ENCODE results near the gene AP1M1.
A peak's percentile ranks its signal among the peaks of the same experiment; 100 is the strongest.
"Not testable (repeated sequence)": the region's sequence is repeated elsewhere in the genome, so short reads cannot be mapped to it uniquely, and the experiment has no call there.

AP1M1 gene

DNA sequence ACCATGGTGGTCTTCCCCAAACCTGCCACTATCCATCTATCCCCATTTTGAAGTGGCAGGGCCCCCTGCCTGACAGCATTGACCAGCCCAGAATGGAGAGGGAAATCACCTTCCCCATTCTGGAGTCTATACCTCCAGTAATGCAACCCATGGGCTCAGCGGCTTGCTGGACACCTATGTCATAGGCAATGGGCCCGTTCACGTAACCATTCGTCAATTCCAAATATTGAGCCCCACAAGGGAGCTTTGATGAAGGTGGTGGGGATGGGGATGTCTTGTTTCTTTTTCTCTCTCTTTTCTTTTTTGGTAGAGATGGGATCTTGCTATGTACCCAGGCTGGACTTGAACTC lies 63.1 kb downstream of the AP1M1 start:
- no peak for DNase-seq

DNA sequence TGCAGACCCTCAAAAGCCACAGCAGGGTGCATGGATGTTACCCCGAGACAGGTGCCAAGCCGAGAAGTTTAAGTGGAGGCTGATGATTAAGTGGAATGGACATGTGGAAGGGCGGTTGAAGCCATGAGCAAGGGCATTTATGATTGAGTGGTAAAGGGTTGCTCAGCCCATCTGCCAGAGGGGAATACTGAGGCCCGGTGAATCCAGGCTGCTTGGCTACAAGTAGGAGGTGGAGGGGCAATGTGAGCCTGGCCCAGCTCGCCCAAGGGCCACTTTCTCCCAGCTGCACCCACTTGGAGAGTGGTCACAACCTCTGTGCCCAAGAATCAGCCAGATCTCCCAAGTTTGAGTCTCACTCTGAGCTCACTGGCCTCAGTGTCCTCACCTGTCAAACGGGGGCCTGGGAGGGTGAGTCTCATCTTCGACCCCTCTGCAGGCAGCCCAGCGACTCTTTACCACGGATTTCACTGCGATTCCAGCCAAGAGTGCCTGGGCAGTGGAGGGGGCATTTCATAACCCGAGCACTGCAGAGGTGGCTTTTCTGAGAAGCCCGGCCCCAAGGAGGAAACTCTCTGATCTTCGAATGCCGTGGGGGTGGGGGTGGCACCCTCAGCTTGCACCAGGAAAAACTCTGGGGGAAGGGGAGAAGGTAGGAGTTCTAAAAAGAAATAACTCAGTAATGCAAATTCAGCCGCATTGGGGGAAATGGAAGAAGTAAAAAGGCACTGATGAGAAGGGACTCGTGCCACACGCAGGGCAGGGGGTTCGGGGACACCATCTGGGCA lies 64.1 kb downstream of the AP1M1 start:
- no peak for DNase-seq

DNA sequence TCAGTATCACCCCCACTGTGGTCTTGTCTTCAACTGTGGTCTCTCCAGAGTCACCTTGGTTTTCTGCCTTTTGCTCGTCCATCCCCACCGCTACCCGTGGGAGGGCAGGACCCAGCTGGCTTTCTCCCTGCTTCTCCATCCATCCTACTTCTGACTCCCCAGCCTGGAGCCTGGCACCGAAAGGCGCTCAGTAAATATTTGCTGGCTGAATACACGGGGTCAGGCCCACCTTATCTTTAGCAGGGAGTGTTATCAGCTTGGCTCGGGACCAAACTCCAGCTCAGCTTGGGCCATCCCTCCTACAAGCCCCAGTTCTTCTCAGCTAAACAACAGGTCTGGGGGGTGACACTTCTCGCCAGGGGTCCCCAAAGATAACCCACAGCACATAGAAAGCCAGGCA lies 64.9 kb downstream of the AP1M1 start:
- no peak for DNase-seq

DNA sequence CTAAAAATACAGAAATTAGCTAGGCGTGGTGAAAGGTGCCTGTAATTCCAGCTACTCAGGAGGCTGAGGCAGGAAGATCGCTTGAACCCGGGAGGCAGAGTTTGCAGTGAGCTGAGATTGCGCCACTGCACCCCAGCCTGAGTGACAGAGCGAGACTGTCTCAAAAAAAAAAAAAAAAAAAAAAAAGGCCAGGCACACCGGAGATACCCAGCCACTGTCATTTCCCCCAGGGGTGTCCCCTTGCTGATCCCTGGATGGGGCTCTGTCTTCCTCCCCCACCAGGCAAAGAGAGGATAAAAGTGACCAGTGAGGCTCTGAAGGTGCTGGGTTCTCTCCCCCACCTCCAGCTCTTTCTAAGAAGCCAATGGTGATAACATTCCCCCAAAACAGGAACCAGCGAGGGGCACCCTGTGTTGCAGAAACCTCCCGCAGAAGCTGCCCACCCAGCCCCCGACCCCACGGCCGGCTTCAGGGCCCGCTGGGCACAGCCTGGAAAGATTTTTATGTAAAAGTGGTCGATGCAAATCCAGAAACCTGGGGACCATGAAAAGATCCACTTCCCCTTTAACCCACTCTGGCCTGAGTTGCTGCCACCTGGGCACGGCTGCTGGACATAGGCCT lies 65.5 kb downstream of the AP1M1 start:
- no peak for DNase-seq

DNA sequence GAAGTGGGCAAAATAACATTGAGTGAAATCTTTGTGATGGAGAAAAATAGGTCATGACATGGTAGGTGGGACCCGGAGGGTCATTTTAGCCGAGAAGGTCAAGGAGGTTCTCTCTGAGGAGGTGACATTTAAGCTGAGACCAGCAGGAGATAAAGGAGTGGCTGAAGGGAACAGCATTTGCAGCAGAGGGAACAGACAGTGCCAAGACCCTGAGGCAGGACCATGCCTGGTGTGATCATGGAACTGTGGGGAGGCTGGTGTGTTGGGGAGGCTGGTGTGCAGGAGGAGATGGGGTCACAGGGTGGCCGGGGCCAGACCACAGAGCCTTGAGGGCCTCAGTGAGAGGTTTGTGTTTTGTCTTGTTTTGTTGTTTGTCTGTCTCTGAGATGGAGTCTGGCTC lies 67.5 kb downstream of the AP1M1 start:
- DNase-seq, result no peak

DNA sequence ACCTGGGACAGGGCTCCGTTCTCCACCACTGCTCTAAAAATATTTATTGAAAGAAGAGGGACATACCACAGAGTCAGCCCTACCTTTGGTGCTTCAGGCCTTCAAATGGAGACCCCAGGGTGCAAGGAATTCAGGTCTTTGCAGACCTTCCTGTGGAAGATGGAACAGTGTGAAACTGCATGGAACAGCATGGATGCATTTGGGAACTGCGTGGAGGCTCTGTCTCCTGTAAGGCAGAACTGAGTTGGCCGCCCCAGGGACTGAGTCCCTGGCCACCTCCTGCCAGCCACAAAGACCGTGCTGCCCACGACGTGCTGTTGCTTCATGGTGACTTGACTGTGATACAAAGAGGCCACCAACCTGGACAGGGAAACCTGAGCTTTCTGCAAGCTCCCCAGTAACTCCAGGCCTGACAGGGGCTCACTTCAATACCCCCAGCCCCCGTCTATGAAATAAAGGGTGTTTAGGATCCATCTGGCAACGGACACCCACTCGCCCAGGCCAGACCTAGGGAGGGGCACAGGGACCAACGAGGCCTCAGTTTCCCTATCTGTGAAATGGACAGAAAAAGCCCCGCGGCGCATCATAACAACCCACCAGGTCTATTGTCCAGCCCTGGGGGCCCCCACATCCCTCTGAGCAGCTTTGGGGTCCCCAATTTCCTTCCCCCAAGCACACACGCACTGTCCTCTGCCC lies 68.3 kb downstream of the AP1M1 start:
- DNase-seq, result no peak

DNA sequence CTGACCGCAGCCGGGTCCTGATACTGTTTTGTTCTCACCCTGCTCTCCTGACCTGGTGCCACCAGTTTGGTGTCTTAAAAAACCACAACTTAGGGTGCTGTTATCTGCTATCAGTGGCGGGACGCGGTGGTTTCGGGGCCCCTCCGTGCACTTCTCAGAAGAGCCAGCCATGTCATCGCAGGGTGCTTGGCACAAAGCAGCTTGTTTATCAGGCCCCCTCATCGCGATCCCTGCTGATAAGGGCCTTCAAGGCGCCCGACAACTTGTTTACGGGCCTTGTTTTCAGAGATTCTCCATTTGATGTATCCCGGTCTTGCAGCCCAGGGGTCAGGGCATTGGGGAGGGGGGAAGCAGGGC lies 68.9 kb downstream of the AP1M1 start:
- DNase-seq, result no peak

DNA sequence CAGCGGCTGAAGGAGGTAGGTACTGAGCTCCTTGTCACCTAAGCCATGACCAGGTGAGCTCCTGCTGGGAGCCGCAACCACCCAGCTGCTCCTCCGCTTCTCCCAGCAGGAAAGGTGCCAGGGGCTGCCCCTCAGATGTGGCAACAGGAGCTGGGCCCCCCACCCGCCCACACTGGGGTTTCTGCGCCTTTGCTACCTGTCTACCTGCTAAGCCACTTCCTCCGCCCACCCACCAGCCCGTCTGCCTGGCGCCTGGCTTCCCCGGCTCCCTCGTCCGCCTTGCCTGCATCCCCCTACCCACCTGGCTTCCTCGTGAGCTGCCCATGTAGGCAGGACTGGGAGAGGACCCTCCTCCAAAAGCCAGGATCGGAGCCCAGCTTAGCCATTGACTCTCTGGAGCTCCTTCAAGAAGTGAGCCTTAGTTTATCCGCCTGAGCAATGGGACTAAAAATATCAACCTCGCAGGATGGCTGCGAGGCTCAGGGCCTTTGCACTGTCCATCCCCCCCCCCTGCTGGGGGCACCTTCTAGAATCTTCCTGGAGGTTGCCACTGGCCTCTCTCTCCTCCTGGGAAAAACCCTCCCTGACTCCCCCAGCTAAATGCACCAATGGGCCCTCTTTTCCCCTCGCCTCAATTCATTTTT lies 71.1 kb downstream of the AP1M1 start:
- DNase-seq, result no peak

DNA sequence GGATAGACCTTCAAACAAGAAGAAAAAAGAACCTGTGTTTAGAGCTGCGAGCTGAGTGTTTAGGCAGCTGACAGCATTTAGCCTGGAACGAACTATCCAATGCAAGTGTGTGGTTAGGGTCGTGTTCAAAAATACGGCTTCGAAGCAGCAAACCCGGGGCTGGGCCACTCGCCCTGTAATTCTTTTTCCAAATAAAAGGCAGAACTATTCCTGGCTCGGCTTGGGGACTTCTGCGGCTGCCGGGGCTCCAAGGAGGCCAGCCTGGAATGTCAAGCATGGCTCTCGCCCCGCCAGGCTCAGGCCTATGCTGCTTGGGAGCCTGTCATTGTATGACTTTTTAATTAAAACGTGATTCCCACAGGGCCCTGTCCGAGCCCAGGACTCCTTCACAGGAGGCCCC lies 75.2 kb downstream of the AP1M1 start:
- DNase-seq, result peak in 26 of 51 donors; percentile 2 to 73 (median 26)

DNA sequence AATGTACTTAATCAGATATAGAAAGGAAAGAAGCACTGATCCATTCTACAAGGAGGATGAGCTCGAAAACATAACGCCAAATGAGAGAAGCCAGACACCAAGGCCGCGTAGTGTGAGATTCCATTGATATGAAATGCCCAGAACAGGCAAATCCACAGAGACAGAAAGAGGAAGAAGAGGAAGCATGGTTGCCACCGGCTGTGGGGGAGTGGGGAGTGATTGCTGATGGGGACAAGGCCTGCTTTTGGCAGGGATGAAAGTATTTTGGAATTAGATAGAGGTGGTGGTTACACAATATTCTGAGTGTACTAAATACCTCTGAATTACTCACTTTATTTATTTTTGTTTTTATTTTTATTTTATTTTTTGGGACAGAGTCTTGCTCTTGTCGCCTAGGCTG lies 76.7 kb downstream of the AP1M1 start:
- DNase-seq, result no peak

DNA sequence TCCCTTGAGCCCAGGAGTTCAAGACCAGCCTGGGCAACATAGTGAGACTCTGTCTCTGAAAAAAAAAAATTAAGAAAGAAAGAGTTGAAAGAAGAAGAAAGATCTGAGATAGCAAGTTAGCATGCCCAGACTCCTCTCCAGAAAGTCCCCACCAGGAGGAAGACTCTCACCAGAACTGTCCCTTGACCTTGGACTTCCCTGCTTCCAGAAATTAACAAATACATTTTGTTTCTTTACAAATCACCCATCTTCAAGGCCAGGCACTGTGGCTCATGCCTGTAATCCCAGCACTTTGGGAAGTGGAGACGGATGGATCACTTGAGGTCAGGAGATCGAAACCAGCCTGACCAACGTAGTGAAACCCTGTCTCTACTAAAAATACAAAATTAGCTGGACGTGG lies 82.6 kb downstream of the AP1M1 start:
- DNase-seq, result no peak

DNA sequence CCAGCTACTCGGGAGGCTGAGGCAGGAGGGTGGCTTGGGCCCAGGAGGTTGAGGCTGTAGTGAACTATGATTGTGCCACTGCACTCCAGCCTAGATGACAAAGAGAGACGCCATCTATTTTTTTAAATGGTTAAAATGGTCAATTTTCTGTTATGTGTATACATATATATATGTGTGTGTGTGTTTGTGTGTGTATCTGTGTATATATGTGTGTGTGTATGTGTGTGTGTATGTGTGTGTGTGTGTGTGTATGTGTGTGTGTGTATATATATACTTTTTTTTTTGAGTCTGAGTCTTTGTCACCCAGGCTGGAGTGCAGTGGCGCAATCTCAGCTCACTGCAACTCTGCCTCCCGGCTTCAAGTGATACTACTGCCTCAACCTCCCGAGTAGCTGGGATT lies 84.0 kb downstream of the AP1M1 start:
- no peak for DNase-seq

DNA sequence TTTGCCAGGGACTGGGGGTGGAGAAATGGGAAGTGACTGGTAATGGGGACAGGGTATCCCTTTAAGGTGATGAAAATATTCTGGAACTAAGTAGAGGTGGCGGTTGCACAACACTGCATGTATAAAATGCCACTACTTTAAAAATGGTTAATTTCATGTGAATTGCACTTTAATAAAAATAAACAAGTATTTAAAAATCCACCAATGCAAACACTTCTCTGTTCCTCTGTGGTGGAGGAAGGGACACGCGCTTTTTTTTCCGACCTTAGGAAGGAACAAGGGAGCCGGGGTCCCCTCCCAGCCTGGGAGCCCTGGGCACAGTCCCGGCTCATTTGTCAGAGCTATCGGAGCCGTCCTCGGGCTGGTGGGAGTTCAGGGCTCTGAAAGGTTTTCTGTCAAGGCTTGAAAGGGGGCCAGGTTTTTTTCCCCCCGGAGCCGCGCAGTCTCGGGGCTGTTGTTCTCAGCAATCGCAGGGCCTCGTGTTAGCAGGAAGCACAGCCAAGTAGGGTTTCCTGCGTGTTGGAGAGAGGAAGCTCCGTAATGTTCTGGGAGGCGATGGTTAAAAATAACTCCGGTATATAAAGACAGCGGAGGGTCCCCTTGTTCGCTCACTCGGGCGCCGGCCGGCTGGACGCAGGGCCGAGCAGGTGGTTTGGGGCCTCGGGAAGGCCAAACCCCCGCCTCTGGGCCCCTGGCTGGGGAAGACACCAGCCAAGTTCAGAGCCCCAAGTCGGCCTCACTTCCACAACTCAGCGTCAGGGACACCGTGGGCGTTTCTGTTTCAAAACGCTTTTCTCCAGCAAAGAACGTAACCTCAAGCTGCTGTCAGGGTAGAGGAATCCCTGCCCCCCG lies 85.7 kb downstream of the AP1M1 start:
- DNase-seq, result peak in 49 of 51 donors; percentile 12 to 89 (median 67)

DNA sequence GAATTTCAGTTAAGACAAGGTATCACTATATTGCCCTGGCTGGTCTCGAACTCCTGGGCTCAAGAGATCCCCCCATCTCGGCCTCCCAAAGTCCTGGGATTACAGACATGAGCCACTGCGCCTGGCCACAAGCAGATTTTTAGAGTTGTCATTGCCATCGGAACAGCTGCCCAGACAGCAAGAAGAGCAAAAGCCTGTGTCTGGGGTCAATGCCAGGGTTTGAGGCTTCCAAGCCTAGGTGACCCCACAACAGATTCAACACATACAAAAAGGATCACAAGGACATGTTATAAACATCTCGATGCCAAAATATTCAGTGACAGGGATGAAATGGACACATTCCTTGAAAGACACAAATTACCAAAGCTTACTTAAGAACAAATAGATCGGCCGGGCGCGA lies 86.8 kb downstream of the AP1M1 start:
- DNase-seq, result no peak

DNA sequence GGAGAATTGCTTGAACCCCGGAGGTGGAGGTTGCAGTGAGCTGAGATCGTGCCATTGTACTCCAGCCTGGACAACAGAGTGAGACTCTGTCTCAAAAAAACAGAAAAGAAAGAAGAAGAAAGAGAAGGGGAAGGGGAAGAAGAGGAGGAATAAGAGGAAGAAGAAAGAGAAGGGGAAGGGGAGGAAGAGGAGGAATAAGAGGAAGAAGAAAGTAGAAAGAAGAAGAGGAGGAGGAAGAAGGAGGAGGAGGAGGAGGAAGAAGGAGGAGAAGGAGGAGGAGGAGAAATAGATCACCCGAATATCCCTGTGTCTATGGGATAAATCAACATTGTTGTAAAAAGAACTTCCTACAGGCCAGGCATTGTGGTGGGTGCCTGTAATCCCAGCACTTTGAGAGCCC lies 87.4 kb downstream of the AP1M1 start:
- not testable (repeated sequence) for DNase-seq

DNA sequence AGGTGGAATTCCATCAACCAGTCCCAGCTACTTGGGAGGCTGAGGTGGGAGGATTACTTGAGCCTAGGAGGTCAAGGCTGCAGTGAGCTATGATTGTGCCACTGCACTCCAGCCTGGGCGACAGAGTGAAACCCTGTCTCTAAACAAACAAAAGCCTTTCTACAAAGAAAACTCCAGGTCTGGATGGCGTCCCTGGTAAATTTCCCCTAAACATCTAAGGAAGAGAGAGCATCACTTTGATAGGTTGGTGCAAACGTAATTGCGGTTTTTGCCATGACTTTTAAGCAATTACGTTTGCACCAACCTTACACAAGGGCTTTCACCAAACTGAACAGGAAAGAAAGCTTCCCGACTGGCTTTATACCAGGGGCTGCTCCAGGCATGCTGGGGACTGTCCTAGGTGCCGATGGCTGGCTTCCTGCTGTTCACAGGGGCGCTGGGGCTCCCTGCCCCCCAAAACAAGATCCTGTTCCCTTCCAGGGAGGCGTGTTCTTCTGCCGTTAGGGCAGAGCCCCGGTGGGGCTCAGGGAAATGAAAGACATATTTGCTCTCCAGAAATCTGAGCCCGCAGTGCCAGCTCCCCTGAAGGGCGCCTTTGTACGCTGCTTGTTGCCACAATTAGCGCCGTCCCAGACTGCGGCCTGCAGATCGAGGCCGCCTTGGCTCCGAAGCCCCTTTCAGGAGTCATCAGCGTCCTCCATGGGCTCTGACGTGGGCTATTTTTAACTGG lies 88.2 kb downstream of the AP1M1 start:
- DNase-seq, result peak in 38 of 51 donors; percentile 6 to 74 (median 42)

DNA sequence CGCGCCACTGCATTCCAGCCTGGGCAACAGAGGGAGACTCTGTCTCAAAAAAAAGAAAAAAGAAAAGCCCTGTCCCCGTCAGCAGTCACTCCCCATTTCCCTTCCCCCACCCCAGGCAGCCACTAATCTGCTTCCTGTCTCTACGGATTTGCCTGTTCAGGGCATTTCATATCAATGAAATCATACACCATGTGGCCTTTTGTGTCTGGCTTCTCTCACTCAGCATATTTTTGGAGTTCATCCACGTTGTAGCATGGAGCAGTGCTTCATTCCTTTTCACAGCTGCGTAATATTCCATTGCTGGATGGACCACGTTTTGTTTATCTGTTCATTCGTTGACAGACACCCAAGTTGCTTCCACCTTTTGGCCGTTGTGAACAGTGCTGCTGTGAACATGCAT lies 90.8 kb downstream of the AP1M1 start:
- no peak for DNase-seq

DNA sequence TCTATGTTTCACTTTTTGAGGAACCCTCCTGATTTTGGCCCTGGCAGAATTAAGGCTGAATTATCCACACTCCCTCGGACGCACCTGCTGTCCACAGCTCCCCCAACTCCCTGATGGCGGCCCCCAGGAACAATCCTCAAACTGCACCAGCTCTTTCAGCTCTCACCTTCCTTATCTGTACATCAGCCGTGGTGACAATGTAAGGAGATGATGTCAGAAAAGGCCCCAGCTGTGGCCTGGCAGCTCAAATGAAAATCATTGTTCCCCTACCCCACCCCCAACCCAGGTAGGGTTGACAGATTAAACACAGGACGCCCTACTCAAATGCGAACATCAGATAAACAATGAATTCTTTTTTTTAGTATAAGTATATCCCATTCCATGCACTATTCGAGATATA lies 91.9 kb downstream of the AP1M1 start:
- DNase-seq, result no peak

DNA sequence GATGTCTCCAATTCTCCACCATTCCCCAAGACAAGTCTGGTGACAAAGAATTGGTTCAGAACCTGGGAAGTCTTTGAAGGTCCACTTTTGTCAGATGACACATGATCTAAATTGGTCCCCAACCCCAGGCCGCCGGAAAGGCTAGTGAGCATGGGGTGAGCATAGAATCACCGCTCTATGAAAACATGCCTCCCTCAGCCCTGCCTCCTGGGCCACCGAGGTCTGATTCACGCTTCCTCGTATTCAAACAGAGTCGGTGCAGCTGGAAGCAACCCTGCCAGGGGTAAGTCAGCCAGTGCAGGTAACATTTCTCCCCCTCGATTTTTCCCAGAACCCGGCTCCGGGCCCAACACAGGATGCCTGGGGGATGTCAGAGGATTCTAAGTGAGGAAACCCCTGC lies 93.0 kb downstream of the AP1M1 start:
- no peak for DNase-seq

Measured in hypothalamus (tissue), 51 donors.